Rectal smooth muscle tissue (tissue), 1 donor: ENCODE measurements around the gene SERINC4.
"Not testable (repeated sequence)": the region's sequence is repeated elsewhere in the genome, so short reads cannot be mapped to it uniquely, and the experiment has no call there.

Experiments used
- H3K27ac ChIP-seq: one replicate; pipeline ENCODE4 v1.7.0; 2013; ENCODE audit warnings: low read depth, low read length, inconsistent platforms
- H3K27me3 ChIP-seq: one replicate; pipeline ENCODE4 v1.7.0; 2013; ENCODE audit warnings: low read length; ENCODE audit not compliant: control insufficient read depth, insufficient read depth
- H3K36me3 ChIP-seq: one replicate; pipeline ENCODE4 v1.7.0; 2013; ENCODE audit warnings: low read length; ENCODE audit not compliant: control insufficient read depth, insufficient read depth
- H3K4me1 ChIP-seq: one replicate; pipeline ENCODE4 v1.7.0; 2013; ENCODE audit warnings: low read length; ENCODE audit not compliant: control insufficient read depth, insufficient read depth
- H3K4me3 ChIP-seq: one replicate; pipeline ENCODE4 v1.7.0; 2013; ENCODE audit warnings: low read length
- H3K9ac ChIP-seq: one replicate; pipeline ENCODE4 v1.7.0; 2013; ENCODE audit warnings: low read length

Gene SERINC4

GRCh38 chr15:43771816-43772215 is 28.2 kb downstream of the SERINC4 start:
- Histone ChIP-seq H3K9ac (no peak overlapping the region), H3K4me3 (no peak overlapping the region), H3K27me3 (no peaks in the 10 kb centered on the region), H3K36me3 (peaks cover 26% of the 10 kb centered on the region), H3K4me1 (no peaks in the 10 kb centered on the region), H3K27ac (no peak overlapping the region)

- Histone ChIP-seq H3K4me1 (no peaks in the 10 kb centered on the region), H3K9ac (no peak overlapping the region), H3K27ac (no peak overlapping the region), H3K27me3 (no peaks in the 10 kb centered on the region), H3K36me3 (peaks cover 31% of the 10 kb centered on the region), H3K4me3 (no peak overlapping the region)
Measured at GRCh38 chr15:43769584-43770228, 30.3 kb downstream of the SERINC4 start.

GRCh38 chr15:43763819-43764446 is 36.1 kb downstream of the SERINC4 start:
- Histone ChIP-seq H3K9ac (no peak overlapping the region), H3K36me3 (peaks cover 23% of the 10 kb centered on the region), H3K4me3 (no peak overlapping the region), H3K4me1 (no peaks in the 10 kb centered on the region), H3K27me3 (no peaks in the 10 kb centered on the region), H3K27ac (no peak overlapping the region)

- H3K36me3 ChIP-seq = peaks cover 19% of the 10 kb centered on the region
- H3K4me1 ChIP-seq = no peaks in the 10 kb centered on the region
- no peak overlapping the region for H3K4me3 ChIP-seq
- no peaks in the 10 kb centered on the region for H3K27me3 ChIP-seq
- H3K9ac ChIP-seq = no peak overlapping the region
- H3K27ac ChIP-seq = no peak overlapping the region
Measured at GRCh38 chr15:43762824-43763223, 37.2 kb downstream of the SERINC4 start.

- Histone ChIP-seq H3K4me1 (peaks cover 2% of the 10 kb centered on the region), H3K4me3 (no peak overlapping the region), H3K9ac (no peak overlapping the region), H3K27me3 (no peaks in the 10 kb centered on the region), H3K36me3 (peaks cover 2% of the 10 kb centered on the region), H3K27ac (no peak overlapping the region)
Measured at GRCh38 chr15:43751885-43752284, 48.1 kb downstream of the SERINC4 start.

- Histone ChIP-seq H3K4me1 (peaks cover 2% of the 10 kb centered on the region), H3K36me3 (no peaks in the 10 kb centered on the region), H3K9ac (peak overlapping the region; percentile 40), H3K27me3 (no peaks in the 10 kb centered on the region), H3K27ac (no peak overlapping the region), H3K4me3 (no peak overlapping the region)
Measured at GRCh38 chr15:43749690-43750345, 50.2 kb downstream of the SERINC4 start.

GRCh38 chr15:43748376-43748775 is 51.6 kb downstream of the SERINC4 start:
- no peak overlapping the region for H3K27ac ChIP-seq
- H3K4me1 ChIP-seq = peaks cover 2% of the 10 kb centered on the region

GRCh38 chr15:43746903-43747309 is 53.1 kb downstream of the SERINC4 start:
- H3K36me3 ChIP-seq, H3K4me1 ChIP-seq, H3K27me3 ChIP-seq: not testable (repeated sequence)
- Histone ChIP-seq H3K27ac (peak overlapping the region; percentile 95), H3K9ac (peak overlapping the region; percentile 86), H3K4me3 (peak overlapping the region; percentile 78)

More at GRCh38 chr15:43748376-43748775, 51.6 kb downstream of the SERINC4 start:
- no peaks in the 10 kb centered on the region for H3K27me3 ChIP-seq
- no peaks in the 10 kb centered on the region for H3K36me3 ChIP-seq
- H3K9ac ChIP-seq = no peak overlapping the region
- no peak overlapping the region for H3K4me3 ChIP-seq

- H3K4me1 ChIP-seq, H3K36me3 ChIP-seq, H3K27me3 ChIP-seq: not testable (repeated sequence)
- Histone ChIP-seq H3K9ac (peak within 1 kb of the TSS; percentile 86), H3K27ac (peak within 1 kb of the TSS; percentile 95), H3K4me3 (peak within 1 kb of the TSS; percentile 78)
Measured at GRCh38 chr15:43746245-43746902, 53.6 kb downstream of the SERINC4 start, which contains the start of gene PDIA3. PDIA3 (plus strand) TSS chr15:43746438; CDS start chr15:43746540, 102 bp downstream.
